Ascending aorta (tissue), 2 donors: ENCODE results near the gene MRNIP. TPM values are rescaled to one million over a fixed set of nuclear protein-coding genes. Genes with fewer than 3 reads are reported as not detected.
A peak's percentile ranks its signal among the peaks of the same experiment; 100 is the strongest.

Experiments used
- DNase-seq, 2 donors: peaks; one replicate each; pipeline ENCODE4 v3.0.0-alpha.2; 2019; ENCODE audit warnings: low spot score in 2 of 2
- H3K27ac ChIP-seq, 2 donors: fragments of 200-600 bp; sonication (generic); one replicate each; pipeline ENCODE4 v1.5.1; 2016 to 2017; ENCODE audit warnings: mild to moderate bottlenecking in 1 of 2
- H3K27me3 ChIP-seq: fragments of 200-600 bp; sonication (generic); one replicate; pipeline ENCODE4 v1.5.1; 2017
- H3K36me3 ChIP-seq, 2 donors: fragments of 200-600 bp; sonication (generic); one replicate each; pipeline ENCODE4 v1.5.1; 2016
- H3K4me1 ChIP-seq, 2 donors: fragments of 200-600 bp; sonication (generic); one replicate each; pipeline ENCODE4 v1.5.1; 2016 to 2017; ENCODE audit warnings: mild to moderate bottlenecking in 1 of 2
- H3K4me3 ChIP-seq, 2 donors: fragments of 200-600 bp; sonication (generic); one replicate each; pipeline ENCODE4 v1.5.1; 2016 to 2017; ENCODE audit warnings: mild to moderate bottlenecking in 1 of 2
- H3K9me3 ChIP-seq, 2 donors: fragments of 200-600 bp; sonication (generic); one replicate each; pipeline ENCODE4 v1.5.1; 2016
- intact Hi-C: fragments of 100-400 bp; cut with DNase I; formaldehyde crosslinking; loops from one replicate; pipeline ENCODE4 v1.15.1; 2023
- total RNA-seq: library from RNA; depleted of rRNA; stranded (reverse); fragments of >200 nt; gene quantifications from one replicate; pipeline ENCODE4 v1.1.0, GENCODE V29; 2016
- TF ChIP-seq, protein P1 (sequence below), 3 experiments: fragments of 200-600 bp in 2 of 3; fragments of 450-650 bp in 1 of 3; sonication (generic) in 2 of 3; IDR thresholded peaks; one replicate each; pipeline ENCODE4 v1.5.1; 2016 to 2019; ENCODE audit warnings: antibody characterized with exemption in 3 of 3, mild to moderate bottlenecking in 1 of 3, moderate library complexity in 1 of 3

MRNIP gene
- total RNA-seq, 1 donor from 2014 or later: 17.3 TPM

DNA sequence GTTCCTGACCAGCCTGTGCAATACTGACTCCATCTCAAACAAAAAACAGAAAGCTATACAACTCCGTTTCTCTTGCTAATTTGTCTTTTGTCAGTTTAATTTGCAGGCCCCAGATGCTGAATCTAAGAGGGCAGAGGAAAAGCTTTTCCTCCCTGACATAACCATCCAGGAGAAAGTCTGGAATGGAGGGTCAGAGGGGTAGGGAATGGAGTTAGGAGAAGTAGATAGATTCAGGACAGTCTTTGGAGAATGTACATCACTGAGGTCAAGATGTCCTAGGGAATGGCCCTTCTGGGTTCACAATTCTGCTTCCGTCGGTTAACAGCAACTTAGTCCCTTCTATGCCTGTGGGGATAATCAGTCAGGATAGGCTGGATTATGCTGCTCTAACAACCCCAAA lies 44.5 kb downstream of the MRNIP start:
- H3K4me1 ChIP-seq: peaks cover 8 to 19% of the 10 kb centered on the region in 2 donors
- TF ChIP-seq, protein P1, sequence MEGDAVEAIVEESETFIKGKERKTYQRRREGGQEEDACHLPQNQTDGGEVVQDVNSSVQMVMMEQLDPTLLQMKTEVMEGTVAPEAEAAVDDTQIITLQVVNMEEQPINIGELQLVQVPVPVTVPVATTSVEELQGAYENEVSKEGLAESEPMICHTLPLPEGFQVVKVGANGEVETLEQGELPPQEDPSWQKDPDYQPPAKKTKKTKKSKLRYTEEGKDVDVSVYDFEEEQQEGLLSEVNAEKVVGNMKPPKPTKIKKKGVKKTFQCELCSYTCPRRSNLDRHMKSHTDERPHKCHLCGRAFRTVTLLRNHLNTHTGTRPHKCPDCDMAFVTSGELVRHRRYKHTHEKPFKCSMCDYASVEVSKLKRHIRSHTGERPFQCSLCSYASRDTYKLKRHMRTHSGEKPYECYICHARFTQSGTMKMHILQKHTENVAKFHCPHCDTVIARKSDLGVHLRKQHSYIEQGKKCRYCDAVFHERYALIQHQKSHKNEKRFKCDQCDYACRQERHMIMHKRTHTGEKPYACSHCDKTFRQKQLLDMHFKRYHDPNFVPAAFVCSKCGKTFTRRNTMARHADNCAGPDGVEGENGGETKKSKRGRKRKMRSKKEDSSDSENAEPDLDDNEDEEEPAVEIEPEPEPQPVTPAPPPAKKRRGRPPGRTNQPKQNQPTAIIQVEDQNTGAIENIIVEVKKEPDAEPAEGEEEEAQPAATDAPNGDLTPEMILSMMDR (IDR thresholded peaks at IDR 0.05): no peak
- no peaks in the 10 kb centered on the region for H3K27me3 ChIP-seq
- no peaks in the 10 kb centered on the region for H3K9me3 ChIP-seq
- H3K4me3 ChIP-seq: no peak overlapping the region
- no peak for DNase-seq
- H3K36me3 ChIP-seq: peaks cover 0 to 6% of the 10 kb centered on the region in 2 donors
- no peak overlapping the region for H3K27ac ChIP-seq
- intact Hi-C loops: no loop called here

DNA sequence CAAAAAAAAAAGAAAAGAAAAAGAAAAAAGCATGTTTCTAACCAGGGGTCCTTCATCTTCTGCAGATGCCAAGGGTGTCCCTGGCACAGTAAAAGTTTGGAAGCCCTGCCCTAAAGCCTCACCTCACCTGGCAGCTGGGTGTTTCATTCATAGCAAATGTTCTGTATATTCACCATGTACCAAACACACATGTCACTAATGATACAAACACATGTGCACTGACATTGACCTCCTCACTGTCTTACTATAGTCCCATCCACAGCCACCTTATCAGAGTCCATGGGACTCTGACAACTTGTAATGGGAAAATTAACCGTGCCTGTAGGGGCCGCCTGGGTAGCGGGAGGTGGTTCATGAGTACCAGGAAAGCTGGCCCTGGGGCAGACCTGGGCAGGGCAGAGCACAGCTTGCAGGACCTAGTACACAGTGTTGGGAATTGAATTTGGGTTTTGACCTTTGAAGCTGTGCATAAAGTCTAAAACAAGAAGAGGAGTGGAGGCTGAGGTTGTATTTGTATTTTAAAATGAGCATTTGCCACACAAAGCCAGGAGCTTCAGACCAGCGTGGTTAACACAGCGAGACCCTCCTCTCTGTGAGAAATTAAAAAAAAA lies 45.5 kb downstream of the MRNIP start:
- TF ChIP-seq, protein P1 (IDR thresholded peaks at IDR 0.05): no peak
- DNase-seq: no peak
- H3K27ac ChIP-seq: no peak overlapping the region
- peaks cover 0 to 6% of the 10 kb centered on the region in 2 donors for H3K36me3 ChIP-seq
- intact Hi-C loops: no loop called here
- H3K27me3 ChIP-seq: no peaks in the 10 kb centered on the region
- no peak overlapping the region for H3K4me3 ChIP-seq
- peaks cover 2 to 13% of the 10 kb centered on the region in 2 donors for H3K4me1 ChIP-seq
- H3K9me3 ChIP-seq: no peaks in the 10 kb centered on the region

DNA sequence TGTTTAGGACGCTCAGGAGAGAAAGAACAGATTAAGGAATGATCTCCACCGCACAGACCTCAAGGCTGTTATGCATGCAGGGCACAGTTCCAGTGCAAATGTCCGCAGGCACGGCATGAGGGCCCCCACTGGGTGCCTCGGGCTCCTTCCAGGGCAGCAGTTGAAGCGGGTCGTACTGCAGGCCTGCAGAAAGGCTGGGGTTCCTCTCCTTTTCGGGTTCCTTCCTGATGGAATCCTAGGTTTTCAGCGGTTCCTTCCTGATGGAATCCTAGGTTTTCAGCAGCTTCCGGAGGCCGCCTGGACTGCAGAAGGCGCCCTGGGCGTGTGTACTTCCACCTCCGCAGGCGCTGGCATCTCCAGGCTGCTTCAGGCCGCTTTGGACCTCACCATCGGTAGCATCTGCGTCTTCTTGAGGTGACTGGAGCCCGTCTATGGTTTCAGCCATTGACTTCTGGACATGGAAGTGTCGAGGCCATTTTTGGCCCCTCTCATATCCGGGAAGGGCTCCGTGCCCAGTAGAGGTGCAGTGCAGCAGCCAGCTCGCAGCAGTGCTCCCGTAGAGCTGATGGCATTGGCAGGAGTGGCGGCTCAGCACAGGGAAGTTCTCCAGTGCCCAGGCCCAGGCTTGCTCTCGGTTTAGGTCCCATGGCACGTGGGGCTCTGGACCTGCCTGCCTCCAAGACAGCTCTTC lies 46.3 kb downstream of the MRNIP start:
- TF ChIP-seq, protein P1 (IDR thresholded peaks at IDR 0.05): no peak
- Histone ChIP-seq H3K36me3 (peaks cover 0 to 6% of the 10 kb centered on the region in 2 donors), H3K27ac (no peak overlapping the region), H3K9me3 (no peaks in the 10 kb centered on the region), H3K4me3 (no peak overlapping the region), H3K4me1 (peaks cover 0 to 9% of the 10 kb centered on the region in 2 donors), H3K27me3 (no peaks in the 10 kb centered on the region)
- intact Hi-C loops: no loop called here
- peak in 1 of 2 donors; percentile 52 for DNase-seq

DNA sequence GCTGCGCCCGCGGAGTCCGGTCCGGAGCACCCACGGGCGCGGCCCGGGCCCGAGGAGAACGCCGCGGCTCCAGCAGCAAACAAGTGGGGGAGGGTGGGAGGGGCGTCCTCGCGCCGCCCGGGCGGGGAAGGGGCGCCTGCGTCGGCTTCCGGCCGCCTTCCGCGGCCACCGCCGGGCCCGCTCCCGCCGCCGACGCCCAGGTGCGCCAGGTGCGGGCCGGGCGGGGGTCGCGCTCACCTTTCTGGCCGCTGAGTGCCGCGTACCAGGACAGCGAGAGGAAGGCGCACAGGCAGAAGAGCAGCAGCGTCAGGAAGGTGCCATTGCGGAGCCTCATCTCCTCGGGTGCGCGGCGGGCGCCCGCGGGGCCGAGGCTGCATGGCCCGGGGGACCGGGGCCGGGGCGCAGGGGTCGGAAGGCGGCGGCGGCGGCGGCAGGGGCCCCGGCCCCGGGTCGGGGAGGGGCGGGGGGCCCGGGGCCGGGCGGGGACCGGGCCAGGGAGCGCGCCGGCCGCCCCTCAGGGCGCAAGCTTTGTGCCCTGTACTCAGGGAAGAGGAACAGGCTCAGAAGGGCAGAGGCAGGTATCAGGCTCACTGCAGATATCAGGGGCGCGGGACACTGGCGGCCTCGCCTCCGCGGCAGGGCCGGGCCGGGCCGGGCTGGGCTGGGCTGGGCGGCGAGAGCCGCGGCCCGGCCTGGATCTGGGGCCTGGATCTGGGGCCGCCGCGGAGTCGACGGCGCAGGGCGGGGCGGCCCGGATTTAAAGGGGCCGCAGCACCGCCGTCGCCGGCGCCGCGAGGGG lies 52.2 kb downstream of the MRNIP start, which contains the start of gene MGAT4B:
TSS of gene MGAT4B (minus strand) at position 617 of the 799 bp plus-strand sequence. CDS start at position 334, 283 bp downstream.
- Histone ChIP-seq H3K4me1 (peaks cover 10 to 21% of the 10 kb centered on the region in 2 donors), H3K27me3 (no peaks in the 10 kb centered on the region), H3K4me3 (peak within 1 kb of the TSS; percentile 78 to 87), H3K36me3 (peaks cover 0 to under 1% of the 10 kb centered on the region in 2 donors), H3K27ac (peak within 1 kb of the TSS; percentile 91), H3K9me3 (no peaks in the 10 kb centered on the region)
- peak in 1 of 2 donors; percentile 84 for DNase-seq
- intact Hi-C loops: loop anchor here (1.0 to 2.0 kb wide), 3 partner anchors 13 to 100 kb away; partner anchors contain the start of genes MRNIP and TBC1D9B
- TF ChIP-seq, protein P1 (IDR thresholded peaks at IDR 0.05): no peak

DNA sequence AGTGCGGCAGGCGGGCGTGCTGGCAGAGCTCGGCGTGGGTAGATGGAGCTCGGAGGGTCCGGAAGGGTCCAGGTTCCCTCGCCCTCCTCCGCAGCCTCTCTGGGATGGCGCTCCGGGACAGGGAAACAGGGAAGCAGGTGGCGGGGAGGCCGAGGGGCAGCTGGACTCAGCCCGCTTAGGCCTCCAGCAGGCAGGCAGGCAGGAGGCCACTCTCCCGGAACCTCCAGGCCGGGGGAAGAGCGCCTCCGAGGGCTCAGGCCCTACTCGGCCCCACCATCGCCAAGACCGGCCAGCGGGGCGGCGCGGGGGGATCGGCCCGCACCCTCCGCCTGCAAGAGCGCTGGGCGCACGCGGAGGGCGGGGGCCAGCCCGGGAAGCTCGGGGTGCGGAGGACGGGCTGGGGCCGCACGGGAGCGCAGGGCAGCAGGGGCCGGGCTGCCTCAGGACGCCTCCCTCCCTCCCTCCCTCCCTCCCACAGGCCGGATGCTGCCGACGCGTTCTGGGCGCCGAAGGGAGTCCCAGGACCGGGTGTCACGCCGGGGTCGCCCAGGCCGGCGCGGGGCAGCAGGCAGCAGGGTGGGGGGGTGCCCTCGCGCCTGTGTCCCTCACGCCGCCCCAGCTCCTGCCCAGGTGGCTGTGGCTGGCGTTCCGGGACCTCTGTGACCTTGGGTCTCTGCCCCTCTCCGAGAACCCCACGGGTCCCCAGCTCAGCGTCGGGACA lies 52.9 kb downstream of the MRNIP start:
- H3K9me3 ChIP-seq: no peaks in the 10 kb centered on the region
- TF ChIP-seq, protein P1 (IDR thresholded peaks at IDR 0.05): no peak
- no peak for DNase-seq
- H3K4me3 ChIP-seq: peak overlapping the region; percentile 78 to 87
- H3K27ac ChIP-seq: peak overlapping the region; percentile 91
- intact Hi-C loops: loop anchor here (2.0 kb wide), 1 partner anchor 101 kb away; the partner anchor contains the start of gene TBC1D9B
- peaks cover 10 to 21% of the 10 kb centered on the region in 2 donors for H3K4me1 ChIP-seq
- H3K36me3 ChIP-seq: peaks cover 6 to 7% of the 10 kb centered on the region in 2 donors
- H3K27me3 ChIP-seq: no peaks in the 10 kb centered on the region
